K562 (cell line): ENCODE results near the gene ETDB. TPM values are rescaled to one million over a fixed set of nuclear protein-coding genes. Genes with fewer than 3 reads are reported as not detected.
"Not testable (repeated sequence)": the region's sequence is repeated elsewhere in the genome, so short reads cannot be mapped to it uniquely, and the experiment has no call there.

Source experiments
- ATAC-seq: fragments of 200-7000 bp; cut with Tn5 transposase; 3 replicates; pipeline ENCODE4 v1.9.1; 2020; ENCODE audit warnings: moderate library complexity
- BruUV-seq: library from RNA; stranded (reverse); fragments of 400-500 nt; replicated peaks from 2 replicates; lab custom pipeline; 2021; lab: Mats Ljungman, UMichigan
- CTCF ChIA-PET: fragments of 300-600 bp; formaldehyde crosslinking; extraction: SDS; loops from one replicate; lab custom pipeline; 2021; ENCODE audit warnings: low intra/inter-chr PET ratio; lab: Yijun Ruan, JAX
- POLR2A ChIA-PET: fragments of 300-600, 350-650 bp; sonication (Branson Sonifier 250); formaldehyde crosslinking; extraction: SDS; loops from one replicate; lab custom pipeline; 2021; ENCODE audit warnings: antibody characterized with exemption, inconsistent platforms; lab: Yijun Ruan, JAX
- DNase-seq, 4 experiments: peaks; one replicate each; pipeline versions ENCODE4 v3.0.0 to v3.0.0-alpha.2; 2011 to 2018; ENCODE audit warnings: low spot score in 3 of 4, mixed read lengths in 3 of 4; ENCODE audit errors: extremely low read depth in 1 of 4
- FAIRE-seq: peaks from 2 replicates; lab custom pipeline; 2011; peaks lifted over from hg19 to GRCh38; lab: Jason Lieb, UNC
- H2AFZ ChIP-seq: 2 replicates; pipeline ENCODE4 v1.6.0; 2011; ENCODE audit warnings: low read depth, low read length, control low read depth, inconsistent platforms
- H3K27ac ChIP-seq: fragments of 200-600 bp; 3 replicates; pipeline ENCODE4 v1.8.0; 2011; ENCODE audit warnings: low read depth, mild to moderate bottlenecking, control low read depth, inconsistent platforms, low read length, moderate library complexity, mixed read lengths; ENCODE audit errors: extremely low read depth
- H3K27me3 ChIP-seq, 2 experiments: fragments of 300-600 bp in 1 of 2; 2 replicates in 1 of 2; 3 replicates in 1 of 2; pipeline versions ENCODE4 v1.6.0 to v1.8.0; 2011; ENCODE audit warnings: inconsistent platforms in 2 of 2, low read length in 2 of 2, mild to moderate bottlenecking in 1 of 2, mixed read lengths in 1 of 2, moderate library complexity in 1 of 2; ENCODE audit not compliant: control insufficient read depth in 2 of 2, insufficient read depth in 2 of 2
- H3K36me3 ChIP-seq: fragments of 300-600 bp; 3 replicates; pipeline ENCODE4 v1.8.0; 2011; ENCODE audit warnings: mild to moderate bottlenecking, low read length, inconsistent platforms; ENCODE audit not compliant: control insufficient read depth, insufficient read depth
- H3K4me1 ChIP-seq, 2 experiments: fragments of 200-600 bp in 1 of 2; replicated peaks in 1 of 2; 2 replicates in 1 of 2; 3 replicates in 1 of 2; pipeline versions ENCODE4 v1.5.1 to v1.8.0; 2011; ENCODE audit warnings: inconsistent platforms in 2 of 2, low read length in 2 of 2, mild to moderate bottlenecking in 1 of 2, mixed read lengths in 1 of 2, moderate library complexity in 1 of 2; ENCODE audit not compliant: control insufficient read depth in 2 of 2, insufficient read depth in 2 of 2
- H3K4me2 ChIP-seq: 2 replicates; pipeline ENCODE4 v1.6.1; 2011; ENCODE audit warnings: low read length, control low read depth, inconsistent platforms, mixed read lengths; ENCODE audit not compliant: insufficient read depth
- H3K4me3 ChIP-seq: fragments of 200-600 bp; sonication (generic), shearing (Covaris generic); 2 replicates; pipeline ENCODE4 v1.5.1; 2016; ENCODE audit warnings: control low read depth, inconsistent platforms
- H3K79me2 ChIP-seq: fragments of 200-600 bp; 3 replicates; pipeline ENCODE4 v1.8.0; 2011; ENCODE audit warnings: low read length, inconsistent platforms; ENCODE audit not compliant: control insufficient read depth, insufficient read depth
- H3K9ac ChIP-seq, 2 experiments: 2 replicates each; pipeline versions ENCODE4 v1.6.0 to v1.6.1; 2011; ENCODE audit warnings: low read depth in 2 of 2, low read length in 2 of 2, control low read depth in 1 of 2, inconsistent platforms in 1 of 2, mild to moderate bottlenecking in 1 of 2, mixed read lengths in 1 of 2; ENCODE audit not compliant: insufficient read depth in 1 of 2
- H3K9me1 ChIP-seq: one replicate; pipeline ENCODE4 v1.6.0; 2011; ENCODE audit warnings: inconsistent platforms, mild to moderate bottlenecking, low read length, moderate library complexity; ENCODE audit not compliant: control insufficient read depth, insufficient read depth
- H3K9me3 ChIP-seq: replicated peaks from 2 replicates; pipeline ENCODE4 v1.5.1; 2011; ENCODE audit warnings: low read depth, low read length, inconsistent platforms; ENCODE audit not compliant: control insufficient read depth, insufficient read depth
- H4K20me1 ChIP-seq: replicated peaks from 2 replicates; pipeline ENCODE4 v1.6.1; 2011; ENCODE audit warnings: low read length, inconsistent platforms, mixed read lengths; ENCODE audit not compliant: control insufficient read depth, insufficient read depth
- FOXJ2 ChIP-seq: fragments of 200-800 bp; sonication (Bioruptor generic); IDR thresholded peaks from 2 replicates; pipeline ENCODE4 v1.6.1; 2016; ENCODE audit warnings: missing genetic modification characterization, missing compliant biosample characterization
- MITF ChIP-seq: IDR thresholded peaks from 2 replicates; pipeline ENCODE4 v1.6.1; 2014; ENCODE audit warnings: antibody characterized with exemption
- POLR2G ChIP-seq: fragments of 200-400 bp; formaldehyde crosslinking; IDR thresholded peaks from 2 replicates; pipeline ENCODE4 v1.6.1; 2017; ENCODE audit warnings: low read depth, mild to moderate bottlenecking, antibody characterized with exemption, low read length, moderate library complexity
- PTBP1 ChIP-seq: fragments of 200-400 bp; formaldehyde crosslinking; IDR thresholded peaks from 2 replicates; pipeline ENCODE4 v1.6.1; 2017; ENCODE audit warnings: low read depth, low read length
- TRIM24 ChIP-seq, 2 experiments: fragments of 450-650 bp; IDR thresholded peaks; 2 replicates each; pipeline ENCODE4 v1.6.1; 2016
- ZNF41 ChIP-seq: fragments of 250-450 bp; sonication (Bioruptor Pico); conservative IDR thresholded peaks from 2 replicates; pipeline ENCODE4 v1.4.0; 2020; ENCODE audit warnings: mild to moderate bottlenecking
- ZNF511 ChIP-seq: sonication (generic); formaldehyde crosslinking; IDR thresholded peaks from 2 replicates; pipeline ENCODE4 v1.8.0; 2022; ENCODE audit warnings: mild to moderate bottlenecking, missing genetic modification reagents
- ZNF592 ChIP-seq: fragments of 450-650 bp; IDR thresholded peaks from 2 replicates; pipeline ENCODE4 v1.6.1; 2017; ENCODE audit warnings: antibody characterized with exemption, mild to moderate bottlenecking
- WGBS: fragments of 100-300 bp; shearing (Covaris generic); methylation state at CpG from one replicate; pipeline ENCODE4 v1.1.6; 2016; ENCODE audit warnings: low coverage, mixed read lengths; ENCODE audit not compliant: insufficient coverage; ENCODE audit errors: missing lambda C conversion rate; 5-methylcytosine and 5-hydroxymethylcytosine counted together
- in situ Hi-C: fragments of 300-500 bp; cut with MboI; formaldehyde crosslinking; loops from 4 replicates; pipeline ENCODE4 v1.15.0; 2018; ENCODE audit warnings: inconsistent platforms, mixed read lengths
- intact Hi-C: fragments of 100-400 bp; cut with micrococcal nuclease; formaldehyde crosslinking; loops from 2 replicates; pipeline ENCODE4 v1.14.2; 2022
- polyA plus RNA-seq, 8 experiments: library from polyadenylated mRNA; depleted of rRNA in 4 of 8; stranded (reverse) in 5 of 8; unstranded in 3 of 8; fragments of >200 nt; fragmentation: Nextera tagmentation in 2 of 8; fragmentation: Illumina TruSeq in 1 of 8; extraction: Ambion mirVana in 2 of 8; extraction: Trizol in 1 of 8; gene quantifications; 2 replicates each; pipeline versions ENCODE4 v1.2.1 to v1.2.3, GENCODE V29; 2011 to 2014; ENCODE audit warnings: inconsistent platforms in 1 of 8, missing spikeins in 1 of 8
- total RNA-seq, 7 experiments: library from RNA; depleted of rRNA in 6 of 7; stranded (reverse); fragments of >200 nt in 6 of 7; fragmentation: Illumina TruSeq in 2 of 7; extraction: Trizol in 2 of 7; gene quantifications; 2 replicates each; pipeline versions ENCODE4 v1.2.1 to v1.2.3, GENCODE V29; 2011 to 2021; ENCODE audit warnings: low replicate concordance in 1 of 7

ETDB gene
- total and polyA plus RNA-seq, 9 of the 15 experiments (the other 6 are each of a cell fraction or from before 2014, with no cell fraction given), result not detected

- ATAC-seq, H3K79me2 ChIP-seq, H3K4me2 ChIP-seq, H3K9me3 ChIP-seq, POLR2A ChIA-PET, DNase-seq, H2AFZ ChIP-seq, H3K9me1 ChIP-seq, H3K4me3 ChIP-seq, BruUV-seq, intact Hi-C loops, H3K27me3 ChIP-seq, H3K27ac ChIP-seq, H4K20me1 ChIP-seq, in situ Hi-C loops, CTCF ChIA-PET, H3K36me3 ChIP-seq, FAIRE-seq, H3K9ac ChIP-seq: not testable (repeated sequence)
- H3K4me1 ChIP-seq, result peaks cover 2 to 14% of the 10 kb centered on the region in 2 experiments; a peak in 3 of 5 replicates
- WGBS, result 50% methylated on average over 5 of the region's 15 CpGs
Observed at GRCh38 chrX:135097196-135097744, 23.1 kb downstream of the ETDB start.

- no peak overlapping the region for H3K27ac ChIP-seq
- no peaks in the 10 kb centered on the region for H3K9me3 ChIP-seq
- H3K4me2 ChIP-seq, result no peak overlapping the region
- whole genome bisulfite sequencing, result 43% methylated on average over 5 of the region's 5 CpGs
- DNase-seq (no peak), FAIRE-seq (no peak), ATAC-seq (no peak)
- H2AFZ ChIP-seq, result no peak overlapping the region
- CTCF ChIA-PET, result no interaction called here
- H4K20me1 ChIP-seq, result no peaks in the 10 kb centered on the region
- no TSS peak for BruUV-seq
- H3K36me3 ChIP-seq, result no peaks in the 10 kb centered on the region
- H3K79me2 ChIP-seq, result no peaks in the 10 kb centered on the region
- no peak overlapping the region for H3K4me3 ChIP-seq
- H3K9me1 ChIP-seq, result no peaks in the 10 kb centered on the region
- in situ Hi-C loops, result no loop called here
- H3K4me1 ChIP-seq, result peaks cover 2 to 14% of the 10 kb centered on the region in 2 experiments; a peak in 3 of 5 replicates
- intact Hi-C loops, result no loop called here
- H3K9ac ChIP-seq, result no peak overlapping the region
- POLR2A ChIA-PET, result interaction anchor here (0.6 kb wide), 1 partner anchor 14 kb away, joined by 3 read pairs; no protein-coding TSS in a partner anchor
- H3K27me3 ChIP-seq, result peaks cover 0 to 4% of the 10 kb centered on the region in 2 experiments; a peak in 1 of 5 replicates
- TF ChIP-seq FOXJ2, result no peak
- no peak for TF ChIP-seq POLR2G
- no peak for TF ChIP-seq MITF
- no peak for TF ChIP-seq ZNF592
- TF ChIP-seq TRIM24 (IDR thresholded peaks at IDR 0.05), result no peak
- no peak for TF ChIP-seq PTBP1
- TF ChIP-seq ZNF511 (CRISPR knock-in tag), result no peak
- no peak for TF ChIP-seq ZNF41 (CRISPR knock-in tag)
Observed at GRCh38 chrX:135095715-135096114, 24.6 kb downstream of the ETDB start.
